ENCODE measurements around the gene SAP25. TPM values are rescaled to one million over a fixed set of nuclear protein-coding genes. Genes with fewer than 3 reads are reported as not detected.

Gene SAP25
- total and polyA plus RNA-seq, 9 donors, result 3.2 to 10.1 (median 6.8) TPM; not detected in 1

DNA sequence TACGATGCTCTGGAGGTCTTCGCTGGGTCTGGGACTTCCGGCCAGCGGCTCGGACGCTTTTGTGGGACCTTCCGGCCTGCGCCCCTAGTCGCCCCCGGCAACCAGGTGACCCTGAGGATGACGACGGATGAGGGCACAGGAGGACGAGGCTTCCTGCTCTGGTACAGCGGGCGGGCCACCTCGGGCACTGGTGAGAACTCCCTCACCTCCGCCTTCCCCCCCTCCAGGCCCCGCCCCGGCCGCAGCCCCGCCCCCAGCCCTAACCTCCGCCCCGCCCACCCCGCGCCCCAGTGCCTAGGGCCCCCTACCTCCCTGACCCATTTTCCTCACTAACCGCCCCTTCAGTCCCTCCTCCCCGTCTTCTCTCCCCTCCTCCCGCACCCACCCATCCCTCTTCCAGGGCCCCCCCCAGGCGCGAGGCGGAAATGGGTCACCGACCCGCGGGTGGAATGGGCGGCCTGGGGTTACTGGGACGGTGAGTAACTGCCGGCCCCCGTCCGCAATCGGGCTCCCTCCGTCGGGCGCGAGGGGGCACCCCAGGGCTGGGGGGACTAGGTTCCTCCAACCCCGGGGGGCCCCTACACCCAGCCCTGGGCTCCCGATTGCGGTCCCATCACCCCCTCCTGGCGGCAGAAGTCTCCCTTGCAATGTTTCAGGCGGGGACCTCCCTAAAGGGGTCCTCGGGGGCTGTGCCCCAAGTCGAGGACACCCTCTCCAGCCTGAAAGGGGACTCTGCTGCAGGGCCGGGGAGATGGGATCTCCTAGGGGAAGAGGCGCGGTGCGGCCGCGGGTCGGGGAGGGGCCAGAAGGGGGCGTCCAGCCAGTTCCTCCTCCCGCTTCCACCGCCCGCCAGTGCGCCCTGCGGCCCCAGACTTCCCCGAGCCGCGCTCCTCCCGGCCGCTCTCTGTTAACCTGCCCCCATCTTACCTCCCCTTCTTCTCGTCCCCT lies 30.6 kb upstream of the SAP25 start:
- no peaks in the 10 kb centered on the region for H3K36me3 ChIP-seq
- no peaks in the 10 kb centered on the region for H3K27me3 ChIP-seq
- H3K9me3 ChIP-seq, result no peaks in the 10 kb centered on the region
- peak; percentile 79 to 88 (median 85) for DNase-seq
- 1 to 2% (median 1%) methylated on average over 56 to 67 of the region's 70 CpGs for WGBS, 3 donors
- H3K27ac ChIP-seq, result peak overlapping the region; percentile 83 to 86
- H3K4me1 ChIP-seq (ENCODE audit: insufficient read depth), result peaks cover 19% of the 10 kb centered on the region
- TF ChIP-seq EP300 (IDR thresholded peaks at IDR 0.05) (no peak), POLR2A (IDR thresholded peaks at IDR 0.05) (peak; percentile 81)
- TF ChIP-seq, protein P1, sequence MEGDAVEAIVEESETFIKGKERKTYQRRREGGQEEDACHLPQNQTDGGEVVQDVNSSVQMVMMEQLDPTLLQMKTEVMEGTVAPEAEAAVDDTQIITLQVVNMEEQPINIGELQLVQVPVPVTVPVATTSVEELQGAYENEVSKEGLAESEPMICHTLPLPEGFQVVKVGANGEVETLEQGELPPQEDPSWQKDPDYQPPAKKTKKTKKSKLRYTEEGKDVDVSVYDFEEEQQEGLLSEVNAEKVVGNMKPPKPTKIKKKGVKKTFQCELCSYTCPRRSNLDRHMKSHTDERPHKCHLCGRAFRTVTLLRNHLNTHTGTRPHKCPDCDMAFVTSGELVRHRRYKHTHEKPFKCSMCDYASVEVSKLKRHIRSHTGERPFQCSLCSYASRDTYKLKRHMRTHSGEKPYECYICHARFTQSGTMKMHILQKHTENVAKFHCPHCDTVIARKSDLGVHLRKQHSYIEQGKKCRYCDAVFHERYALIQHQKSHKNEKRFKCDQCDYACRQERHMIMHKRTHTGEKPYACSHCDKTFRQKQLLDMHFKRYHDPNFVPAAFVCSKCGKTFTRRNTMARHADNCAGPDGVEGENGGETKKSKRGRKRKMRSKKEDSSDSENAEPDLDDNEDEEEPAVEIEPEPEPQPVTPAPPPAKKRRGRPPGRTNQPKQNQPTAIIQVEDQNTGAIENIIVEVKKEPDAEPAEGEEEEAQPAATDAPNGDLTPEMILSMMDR (IDR thresholded peaks at IDR 0.05), result peak in 2 of 3 donors; percentile 39 to 76
- intact Hi-C loops (cut with DNase I), result loop anchor here in 1 of 4 donors (2.0 to 5.0 kb wide), 2 partner anchors 18 to 68 kb away; partner anchors contain the start of genes FBXO24, GNB2 and LRCH4
- H3K4me3 ChIP-seq, result peak overlapping the region; percentile 75

DNA sequence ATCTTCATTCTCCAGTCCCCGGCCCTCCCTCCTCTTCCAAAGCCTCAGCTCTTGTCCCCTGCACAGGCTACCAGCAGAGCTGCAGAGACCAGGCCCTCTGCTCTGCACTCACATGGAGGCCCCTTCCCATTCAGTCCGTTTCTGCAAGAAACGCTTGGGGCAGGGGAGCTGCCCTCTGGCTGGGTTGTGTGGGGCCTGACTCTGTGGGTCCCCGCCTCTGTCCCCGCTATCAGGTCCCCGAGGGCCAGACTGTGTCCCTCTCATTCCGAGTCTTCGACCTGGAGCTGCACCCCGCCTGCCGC lies 30.0 kb upstream of the SAP25 start:
- Histone ChIP-seq H3K4me3 (peak overlapping the region; percentile 75), H3K27ac (peak overlapping the region; percentile 83 to 86), H3K4me1 (ENCODE audit: insufficient read depth) (peaks cover 19% of the 10 kb centered on the region), H3K27me3 (no peaks in the 10 kb centered on the region), H3K9me3 (no peaks in the 10 kb centered on the region), H3K36me3 (no peaks in the 10 kb centered on the region)
- intact Hi-C loops (cut with DNase I), result loop anchor here in 1 of 4 donors (2.0 to 5.0 kb wide), 2 partner anchors 17 to 69 kb away; partner anchors contain the start of genes FBXO24, GNB2 and LRCH4
- TF ChIP-seq, protein P1 (IDR thresholded peaks at IDR 0.05), result no peak
- TF ChIP-seq EP300 (IDR thresholded peaks at IDR 0.05) (no peak), POLR2A (IDR thresholded peaks at IDR 0.05) (no peak)
- DNase-seq, result peak in 2 of 5 donors; percentile 38 to 42
- 5 to 13% (median 9%) methylated on average over 10 of the region's 10 CpGs for WGBS, 3 donors

DNA sequence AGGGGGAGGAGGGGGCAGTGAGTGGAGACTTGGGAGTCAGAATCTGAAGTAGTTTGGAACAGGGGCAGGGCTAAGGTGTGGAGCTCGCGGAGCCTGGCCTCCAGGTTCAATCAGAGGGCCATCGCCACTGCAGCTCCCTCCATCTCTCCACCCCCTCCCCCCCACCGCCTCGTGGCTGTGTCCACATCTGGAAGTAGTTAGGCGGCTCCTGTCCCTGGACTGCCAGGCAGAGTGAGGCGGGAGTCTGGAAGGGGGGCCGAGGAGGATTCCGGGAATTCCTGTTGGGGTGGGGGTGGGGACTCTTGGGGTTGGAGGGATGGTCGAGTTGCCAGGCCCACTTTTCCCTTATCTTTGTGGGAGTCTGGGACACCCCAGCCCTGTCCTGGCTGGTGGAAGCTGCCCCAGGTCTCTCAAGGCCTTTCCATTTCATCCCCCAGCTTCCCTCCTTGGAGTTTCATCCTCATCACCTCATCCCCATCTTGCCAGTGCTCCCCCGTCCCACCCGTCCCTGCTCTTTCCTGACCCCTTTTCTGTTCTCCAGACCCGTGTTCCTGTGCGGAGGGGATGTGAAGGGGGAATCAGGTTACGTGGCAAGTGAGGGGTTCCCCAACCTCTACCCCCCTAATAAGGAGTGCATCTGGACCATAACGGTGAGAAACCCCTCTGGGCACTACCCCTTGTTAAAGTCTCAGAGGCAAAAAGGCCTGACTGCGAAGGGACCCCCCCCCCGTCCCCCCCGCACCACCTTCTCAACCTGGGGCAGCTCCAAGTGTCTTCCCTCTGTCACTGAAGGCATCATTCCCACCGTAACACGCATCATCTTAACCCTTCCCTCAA lies 29.4 kb upstream of the SAP25 start:
- WGBS, 3 donors, result 8 to 16% (median 8%) methylated on average over 21 of the region's 21 CpGs
- DNase-seq, result peak; percentile 80 to 92 (median 88)
- intact Hi-C loops (cut with DNase I), result loop anchor here in 1 of 4 donors (5.0 kb wide), 1 partner anchor 69 kb away; the partner anchor contains the start of gene GNB2
- Histone ChIP-seq H3K4me3 (peak overlapping the region; percentile 75), H3K36me3 (no peaks in the 10 kb centered on the region), H3K4me1 (ENCODE audit: insufficient read depth) (peaks cover 19% of the 10 kb centered on the region), H3K27me3 (no peaks in the 10 kb centered on the region), H3K9me3 (no peaks in the 10 kb centered on the region), H3K27ac (peak overlapping the region; percentile 83 to 86)
- TF ChIP-seq POLR2A (IDR thresholded peaks at IDR 0.05) (no peak), EP300 (IDR thresholded peaks at IDR 0.05) (no peak)
- TF ChIP-seq, protein P1 (IDR thresholded peaks at IDR 0.05), result no peak

DNA sequence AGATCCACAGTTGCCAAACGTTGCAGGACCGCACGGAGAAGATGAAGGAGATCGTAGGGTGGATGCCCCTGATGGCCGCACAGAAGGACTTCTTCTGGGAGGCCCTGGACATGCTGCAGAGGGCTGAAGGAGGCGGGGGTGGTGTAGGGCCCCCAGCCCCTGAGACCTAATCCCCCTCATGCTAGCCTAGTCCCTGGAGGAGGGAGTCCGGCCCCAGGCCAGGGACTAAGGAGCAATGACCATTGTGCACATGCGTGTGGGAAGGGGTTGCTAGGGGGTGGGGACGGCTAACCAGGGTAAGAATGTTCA lies 27.0 kb upstream of the SAP25 start:
- intact Hi-C loops (cut with DNase I), result loop anchor here in 1 of 4 donors (5.0 kb wide), 1 partner anchor 72 kb away; the partner anchor contains the start of gene GNB2
- peaks cover 19% of the 10 kb centered on the region for H3K4me1 ChIP-seq (ENCODE audit: insufficient read depth)
- DNase-seq, result no peak
- H3K4me3 ChIP-seq, result no peak overlapping the region
- TF ChIP-seq, protein P1 (IDR thresholded peaks at IDR 0.05), result no peak
- no peak for TF ChIP-seq POLR2A (IDR thresholded peaks at IDR 0.05)
- TF ChIP-seq EP300 (IDR thresholded peaks at IDR 0.05), result no peak
- H3K36me3 ChIP-seq, result no peaks in the 10 kb centered on the region
- H3K27ac ChIP-seq, result no peak overlapping the region
- no peaks in the 10 kb centered on the region for H3K27me3 ChIP-seq
- WGBS, 3 donors, result 72 to 85% (median 83%) methylated on average over 9 of the region's 9 CpGs
- no peaks in the 10 kb centered on the region for H3K9me3 ChIP-seq
